ENCODE results near the gene ABHD6. TPM values are rescaled to one million over a fixed set of nuclear protein-coding genes. Genes with fewer than 3 reads are reported as not detected.

The ABHD6 gene
- total and polyA plus RNA-seq, 4 donors: 5.2 to 14.1 (median 10.7) TPM

GRCh38 chr3:58250093-58250707 lies 12.6 kb downstream of the ABHD6 start:
- H3K27ac ChIP-seq (ENCODE audit: low read depth in 1 of 2, low read length in 1 of 2): no peak overlapping the region
- no peaks in the 10 kb centered on the region for H3K27me3 ChIP-seq (ENCODE audit: control insufficient read depth in 3 of 3, insufficient read depth in 3 of 3, low read length in 2 of 3)
- no peak overlapping the region for H3K4me3 ChIP-seq
- no peak for ATAC-seq (ENCODE audit: insufficient read depth, low FRiP score)
- H3K4me1 ChIP-seq (ENCODE audit: control insufficient read depth in 5 of 5, insufficient read depth in 5 of 5, low read length in 5 of 5): peaks cover 0 to 15% (median 7%) of the 10 kb centered on the region in 5 donors
- H3K9ac ChIP-seq (ENCODE audit: insufficient read depth in 1 of 2, low read length in 2 of 2): no peak overlapping the region
- 76 to 88% methylated on average over 8 of the region's 8 CpGs for WGBS, 2 donors
- H3K36me3 ChIP-seq (ENCODE audit: control insufficient read depth in 4 of 4, insufficient read depth in 4 of 4, low read length in 4 of 4): peaks cover 0 to 2% (median 0%) of the 10 kb centered on the region in 4 donors
- TF ChIP-seq CTCF (IDR thresholded peaks at IDR 0.05; ENCODE audit: control extremely low read depth, extremely low read depth): no peak
- DNase-seq: no peak
- no peaks in the 10 kb centered on the region for H3K9me3 ChIP-seq (ENCODE audit: control insufficient read depth in 4 of 4, insufficient read depth in 3 of 4, low read length in 3 of 4)

DNA sequence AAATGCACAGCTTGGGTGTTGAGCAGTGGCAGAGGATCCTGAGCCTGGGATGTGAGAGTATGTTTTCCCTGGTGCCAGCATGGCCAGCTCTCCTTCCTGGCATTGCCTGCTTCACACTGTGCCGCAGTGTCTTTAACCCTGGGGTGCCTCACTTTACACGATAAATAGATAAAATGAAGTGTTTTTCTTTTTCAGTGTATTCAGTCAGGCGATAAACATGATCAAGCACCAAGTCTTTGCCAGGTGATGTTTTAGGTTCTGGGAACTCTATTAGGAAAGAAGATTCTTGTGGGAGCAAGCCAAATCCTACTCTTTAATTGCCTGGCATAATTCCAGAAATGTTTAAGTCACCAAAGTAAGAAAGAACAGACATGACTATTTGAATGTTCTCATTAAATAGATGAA lies 14.0 kb downstream of the ABHD6 start:
- peaks cover 0 to 15% (median 4%) of the 10 kb centered on the region in 5 donors for H3K4me1 ChIP-seq (ENCODE audit: control insufficient read depth in 5 of 5, insufficient read depth in 5 of 5, low read length in 5 of 5)
- H3K9ac ChIP-seq (ENCODE audit: insufficient read depth in 1 of 2, low read length in 2 of 2): no peak overlapping the region
- H3K27me3 ChIP-seq (ENCODE audit: control insufficient read depth in 3 of 3, insufficient read depth in 3 of 3, low read length in 2 of 3): no peaks in the 10 kb centered on the region
- H3K4me3 ChIP-seq: no peak overlapping the region
- 94 to 95% methylated on average over 3 of the region's 3 CpGs for WGBS, 2 donors
- peak in 1 of 3 donors; percentile 18 for DNase-seq
- no peak for ATAC-seq (ENCODE audit: insufficient read depth, low FRiP score)
- no peak for TF ChIP-seq CTCF (IDR thresholded peaks at IDR 0.05; ENCODE audit: control extremely low read depth, extremely low read depth)
- H3K27ac ChIP-seq (ENCODE audit: low read depth in 1 of 2, low read length in 1 of 2): no peak overlapping the region
- H3K36me3 ChIP-seq (ENCODE audit: control insufficient read depth in 4 of 4, insufficient read depth in 4 of 4, low read length in 4 of 4): peaks cover 0 to 2% (median 0%) of the 10 kb centered on the region in 4 donors
- H3K9me3 ChIP-seq (ENCODE audit: control insufficient read depth in 4 of 4, insufficient read depth in 3 of 4, low read length in 3 of 4): no peaks in the 10 kb centered on the region

- peaks cover 0 to 8% (median 2%) of the 10 kb centered on the region in 4 donors for H3K36me3 ChIP-seq (ENCODE audit: control insufficient read depth in 4 of 4, insufficient read depth in 4 of 4, low read length in 4 of 4)
- H3K9me3 ChIP-seq (ENCODE audit: control insufficient read depth in 4 of 4, insufficient read depth in 3 of 4, low read length in 3 of 4): no peaks in the 10 kb centered on the region
- ATAC-seq (ENCODE audit: insufficient read depth, low FRiP score) (no peak), DNase-seq (no peak)
- peaks cover 0 to 15% (median 4%) of the 10 kb centered on the region in 5 donors for H3K4me1 ChIP-seq (ENCODE audit: control insufficient read depth in 5 of 5, insufficient read depth in 5 of 5, low read length in 5 of 5)
- 90 to 96% methylated on average over 4 of the region's 4 CpGs for WGBS, 2 donors
- H3K27me3 ChIP-seq (ENCODE audit: control insufficient read depth in 3 of 3, insufficient read depth in 3 of 3, low read length in 2 of 3): no peaks in the 10 kb centered on the region
- no peak for TF ChIP-seq CTCF (IDR thresholded peaks at IDR 0.05; ENCODE audit: control extremely low read depth, extremely low read depth)
- H3K9ac ChIP-seq (ENCODE audit: insufficient read depth in 1 of 2, low read length in 2 of 2): no peak overlapping the region
- no peak overlapping the region for H3K4me3 ChIP-seq
- no peak overlapping the region for H3K27ac ChIP-seq (ENCODE audit: low read depth in 1 of 2, low read length in 1 of 2)
Measured at GRCh38 chr3:58254144-58254543, 16.6 kb downstream of the ABHD6 start.

- H3K36me3 ChIP-seq (ENCODE audit: control insufficient read depth in 4 of 4, insufficient read depth in 4 of 4, low read length in 4 of 4): peaks cover 0 to 9% (median 5%) of the 10 kb centered on the region in 4 donors
- H3K27ac ChIP-seq (ENCODE audit: low read depth in 1 of 2, low read length in 1 of 2): no peak overlapping the region
- no peaks in the 10 kb centered on the region for H3K9me3 ChIP-seq (ENCODE audit: control insufficient read depth in 4 of 4, insufficient read depth in 3 of 4, low read length in 3 of 4)
- no peak overlapping the region for H3K4me3 ChIP-seq
- no peak for DNase-seq
- 29 to 61% methylated on average over 1 of the region's 1 CpG for WGBS, 2 donors
- TF ChIP-seq CTCF (IDR thresholded peaks at IDR 0.05; ENCODE audit: control extremely low read depth, extremely low read depth): no peak
- no peak overlapping the region for H3K9ac ChIP-seq (ENCODE audit: insufficient read depth in 1 of 2, low read length in 2 of 2)
- H3K4me1 ChIP-seq (ENCODE audit: control insufficient read depth in 5 of 5, insufficient read depth in 5 of 5, low read length in 5 of 5): no peaks in the 10 kb centered on the region
- ATAC-seq (ENCODE audit: insufficient read depth, low FRiP score): no peak
- H3K27me3 ChIP-seq (ENCODE audit: control insufficient read depth in 3 of 3, insufficient read depth in 3 of 3, low read length in 2 of 3): no peaks in the 10 kb centered on the region
Measured at GRCh38 chr3:58256061-58256460, 18.5 kb downstream of the ABHD6 start.
